Calu3 (cell line): Measurements from ENCODE around the gene VWC2. TPM values are rescaled to one million over a fixed set of nuclear protein-coding genes. Genes with fewer than 3 reads are reported as not detected.
A peak's percentile ranks its signal among the peaks of the same experiment; 100 is the strongest.
"Not testable (repeated sequence)": the region's sequence is repeated elsewhere in the genome, so short reads cannot be mapped to it uniquely, and the experiment has no call there.

Source experiments
- BruUV-seq: library from RNA; stranded (reverse); fragments of 400-500 nt; replicated peaks from 2 replicates; lab custom pipeline; 2021; lab: Mats Ljungman, UMichigan
- CTCF ChIA-PET: fragments of 300-600 bp; sonication (Branson Sonifier 250); formaldehyde crosslinking; loops from one replicate; lab custom pipeline; 2022; ENCODE audit warnings: antibody characterized with exemption; lab: Charles Lee
- DNase-seq: peaks from one replicate; pipeline ENCODE4 v3.0.0; 2022
- H3K27ac Mint-ChIP-seq: one replicate; pipeline ENCODE4 v1.8.0; 2022; ENCODE audit warnings: mixed read lengths; ENCODE audit not compliant: unreplicated experiment
- H3K27me3 Mint-ChIP-seq: one replicate; pipeline ENCODE4 v1.8.0; 2022; ENCODE audit warnings: mixed read lengths; ENCODE audit not compliant: unreplicated experiment
- H3K36me3 Mint-ChIP-seq: one replicate; pipeline ENCODE4 v1.8.0; 2022; ENCODE audit warnings: mild to moderate bottlenecking, moderate library complexity, mixed read lengths; ENCODE audit not compliant: insufficient read depth, unreplicated experiment
- H3K4me1 Mint-ChIP-seq: one replicate; pipeline ENCODE4 v1.8.0; 2022; ENCODE audit warnings: mild to moderate bottlenecking, low read depth, mixed read lengths; ENCODE audit not compliant: unreplicated experiment
- H3K4me3 Mint-ChIP-seq: one replicate; pipeline ENCODE4 v1.8.0; 2022; ENCODE audit warnings: mild to moderate bottlenecking, low read depth, moderate library complexity, mixed read lengths; ENCODE audit not compliant: unreplicated experiment
- H3K9me3 Mint-ChIP-seq: one replicate; pipeline ENCODE4 v1.8.0; 2022; ENCODE audit warnings: low read depth, mixed read lengths; ENCODE audit not compliant: unreplicated experiment
- intact Hi-C: fragments of 100-400 bp; cut with micrococcal nuclease; formaldehyde crosslinking; loops from one replicate; pipeline ENCODE4 v1.10.0; 2022; ENCODE audit not compliant: unreplicated experiment
- total RNA-seq: library from RNA; stranded (reverse); gene quantifications from 2 replicates; pipeline ENCODE4 v1.2.3, GENCODE V29; 2022
- TF ChIP-seq, protein P1 (sequence below): fragments of 200-600 bp; IDR thresholded peaks from one replicate; pipeline ENCODE4 v1.8.0; 2022; ENCODE audit warnings: antibody characterized with exemption; ENCODE audit not compliant: unreplicated experiment

Gene VWC2
- total RNA-seq, 1 experiment from 2014 or later: not detected

DNA sequence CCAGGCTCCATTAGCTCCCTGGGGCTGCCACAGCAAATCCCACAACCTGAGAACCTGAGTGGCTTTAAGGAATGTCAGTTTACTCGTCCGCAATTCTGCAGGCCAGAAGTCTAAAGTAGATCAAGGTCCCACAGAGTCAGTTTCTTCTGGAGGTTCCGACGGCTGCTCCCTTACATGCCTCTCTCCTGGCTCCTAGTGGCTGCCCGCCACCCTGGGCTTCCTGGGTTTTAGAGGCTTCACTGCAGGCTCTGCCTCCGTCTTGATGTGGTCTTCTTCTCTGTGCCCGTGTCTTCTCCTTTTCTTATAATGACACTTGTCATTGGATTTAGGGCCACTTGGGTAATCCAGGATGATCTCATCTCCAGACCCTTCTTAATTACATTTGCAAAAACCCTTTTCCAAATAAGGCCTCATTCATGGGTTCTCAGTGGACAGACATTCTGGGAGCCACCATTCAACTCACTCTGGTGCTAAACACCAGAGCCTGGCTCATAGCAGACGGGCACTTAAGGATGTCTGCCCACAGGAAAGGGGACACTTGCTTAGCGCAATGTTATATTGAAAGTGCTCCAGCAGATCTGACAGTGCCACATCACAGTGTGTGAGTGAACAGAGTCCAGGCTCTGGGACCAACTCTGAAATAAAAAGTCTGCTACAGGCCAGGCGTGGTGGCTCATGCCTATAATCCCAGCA, 77.6 kb downstream of the VWC2 start:
- H3K9me3 Mint-ChIP-seq: no peaks in the 10 kb centered on the region
- peaks cover 23% of the 10 kb centered on the region for H3K4me1 Mint-ChIP-seq
- H3K36me3 Mint-ChIP-seq: no peaks in the 10 kb centered on the region
- no peak for DNase-seq
- TF ChIP-seq, protein P1, sequence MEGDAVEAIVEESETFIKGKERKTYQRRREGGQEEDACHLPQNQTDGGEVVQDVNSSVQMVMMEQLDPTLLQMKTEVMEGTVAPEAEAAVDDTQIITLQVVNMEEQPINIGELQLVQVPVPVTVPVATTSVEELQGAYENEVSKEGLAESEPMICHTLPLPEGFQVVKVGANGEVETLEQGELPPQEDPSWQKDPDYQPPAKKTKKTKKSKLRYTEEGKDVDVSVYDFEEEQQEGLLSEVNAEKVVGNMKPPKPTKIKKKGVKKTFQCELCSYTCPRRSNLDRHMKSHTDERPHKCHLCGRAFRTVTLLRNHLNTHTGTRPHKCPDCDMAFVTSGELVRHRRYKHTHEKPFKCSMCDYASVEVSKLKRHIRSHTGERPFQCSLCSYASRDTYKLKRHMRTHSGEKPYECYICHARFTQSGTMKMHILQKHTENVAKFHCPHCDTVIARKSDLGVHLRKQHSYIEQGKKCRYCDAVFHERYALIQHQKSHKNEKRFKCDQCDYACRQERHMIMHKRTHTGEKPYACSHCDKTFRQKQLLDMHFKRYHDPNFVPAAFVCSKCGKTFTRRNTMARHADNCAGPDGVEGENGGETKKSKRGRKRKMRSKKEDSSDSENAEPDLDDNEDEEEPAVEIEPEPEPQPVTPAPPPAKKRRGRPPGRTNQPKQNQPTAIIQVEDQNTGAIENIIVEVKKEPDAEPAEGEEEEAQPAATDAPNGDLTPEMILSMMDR: no peak
- BruUV-seq: no TSS peak
- intact Hi-C loops: loop anchor here (5.0 to 10.0 kb wide), 3 partner anchors 849 to 1426 kb away; no protein-coding TSS in a partner anchor
- H3K27ac Mint-ChIP-seq: no peak overlapping the region
- CTCF ChIA-PET: no interaction called here
- no peak overlapping the region for H3K4me3 Mint-ChIP-seq
- H3K27me3 Mint-ChIP-seq: no peaks in the 10 kb centered on the region

DNA sequence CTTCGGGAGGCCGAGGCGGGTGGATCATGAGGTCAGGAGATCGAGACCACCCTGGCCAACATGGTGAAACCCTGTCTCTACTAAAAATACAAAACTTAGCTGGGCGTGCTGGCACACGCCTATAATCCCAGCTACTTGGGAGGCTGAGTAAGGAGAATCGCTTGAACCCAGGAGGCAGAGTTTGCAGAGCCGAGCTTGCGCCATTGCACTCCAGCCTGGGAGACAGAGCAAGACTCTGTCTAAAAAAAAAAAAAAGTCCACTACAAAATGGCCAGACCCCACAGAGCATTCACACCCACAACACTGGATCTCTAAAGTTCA, 78.1 kb downstream of the VWC2 start:
- CTCF ChIA-PET, BruUV-seq: not testable (repeated sequence)

DNA sequence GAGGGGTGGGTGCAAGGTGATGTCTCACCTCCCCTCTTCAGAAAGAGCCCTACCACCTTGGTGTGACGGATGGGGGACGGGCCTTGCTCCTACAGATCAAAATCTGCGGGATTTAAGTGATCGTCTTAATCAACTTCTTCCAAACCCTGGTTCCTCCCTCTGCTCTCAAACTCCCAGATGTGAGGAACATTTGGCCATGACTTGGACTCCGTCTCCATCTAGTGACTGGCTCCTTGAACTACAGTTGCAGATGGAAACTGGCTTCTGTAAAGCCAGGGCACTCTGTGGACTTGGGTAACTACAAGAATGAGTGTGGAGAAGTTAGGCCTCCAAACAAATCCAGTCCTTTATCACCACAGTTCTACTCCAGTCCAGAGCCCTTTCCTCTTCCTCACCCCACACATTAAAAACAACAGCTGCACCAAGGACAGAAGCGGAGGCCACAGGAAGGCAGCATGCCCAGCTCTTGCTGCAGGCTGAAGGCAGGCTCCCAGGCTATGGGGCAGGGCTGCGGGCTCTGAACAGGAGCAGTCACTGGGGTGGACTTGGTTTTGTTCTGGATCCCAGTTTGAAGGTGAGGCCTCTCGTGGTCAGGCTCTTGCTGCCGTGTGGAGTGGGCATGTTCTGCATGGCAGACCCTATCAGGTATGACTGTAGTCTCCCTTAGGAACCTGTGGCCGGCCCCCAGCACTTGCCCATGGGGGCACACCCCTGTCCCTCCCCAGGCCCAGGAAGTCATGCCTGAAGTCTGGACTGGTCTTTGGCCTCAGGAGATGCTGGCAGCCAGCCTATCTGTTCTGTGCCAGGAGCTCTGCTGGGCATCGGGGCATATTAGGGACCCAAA, 79.4 kb downstream of the VWC2 start:
- intact Hi-C loops: loop anchor here (2.0 to 10.0 kb wide), 4 partner anchors 851 to 1554 kb away; no protein-coding TSS in a partner anchor
- Mint-ChIP-seq H3K4me1 (peaks cover 19% of the 10 kb centered on the region), H3K4me3 (no peak overlapping the region), H3K27ac (no peak overlapping the region), H3K27me3 (no peaks in the 10 kb centered on the region), H3K36me3 (no peaks in the 10 kb centered on the region), H3K9me3 (no peaks in the 10 kb centered on the region)
- peak; percentile 68 for DNase-seq
- CTCF ChIA-PET: no interaction called here
- TF ChIP-seq, protein P1: peak; percentile 88
- BruUV-seq: no TSS peak

More for the DNA sequence above, 78.1 kb downstream of the VWC2 start:
- H3K27ac Mint-ChIP-seq, H3K9me3 Mint-ChIP-seq, DNase-seq, H3K4me3 Mint-ChIP-seq, H3K27me3 Mint-ChIP-seq, H3K36me3 Mint-ChIP-seq: not testable (repeated sequence)
- intact Hi-C loops: loop anchor here (5.0 to 10.0 kb wide), 3 partner anchors 849 to 1427 kb away; no protein-coding TSS in a partner anchor
- peaks cover 23% of the 10 kb centered on the region for H3K4me1 Mint-ChIP-seq

DNA sequence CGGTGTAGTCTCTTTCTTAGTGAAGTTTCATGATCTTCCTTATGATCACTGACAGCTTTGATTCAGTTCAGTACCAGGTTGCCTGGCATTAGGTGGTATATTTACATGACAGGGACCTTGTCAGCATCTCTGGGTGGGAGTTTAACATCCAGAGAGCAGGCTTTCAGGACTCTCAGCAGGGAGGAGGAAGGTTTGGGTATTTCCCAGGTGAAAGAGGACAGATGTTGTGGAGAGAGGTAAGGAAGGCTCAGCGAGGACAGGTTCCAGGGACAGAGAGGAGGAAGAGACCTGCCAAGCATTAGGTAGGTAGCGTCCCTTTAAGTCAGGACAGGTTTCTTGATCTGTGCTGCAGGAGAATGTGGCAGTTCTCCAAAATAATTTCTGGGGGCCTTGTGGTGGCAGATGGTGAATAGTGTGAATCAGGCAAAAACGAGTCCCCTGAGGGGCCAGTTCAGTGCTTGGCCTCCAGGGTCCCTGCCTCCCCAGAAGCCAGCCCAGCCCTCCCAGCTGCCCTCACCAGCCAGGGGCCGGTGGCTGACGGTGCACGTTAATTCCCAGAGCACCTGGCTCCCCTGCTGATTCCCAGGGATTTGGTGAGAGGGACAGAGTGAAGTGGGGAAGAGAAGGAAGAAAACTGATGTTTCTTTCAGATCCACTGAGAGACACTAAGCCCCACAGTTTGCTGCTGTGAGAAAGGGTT, 82.0 kb downstream of the VWC2 start:
- TF ChIP-seq, protein P1: no peak
- CTCF ChIA-PET: no interaction called here
- Mint-ChIP-seq H3K27me3 (no peaks in the 10 kb centered on the region), H3K27ac (no peak overlapping the region), H3K36me3 (no peaks in the 10 kb centered on the region), H3K4me1 (peaks cover 7% of the 10 kb centered on the region), H3K4me3 (no peak overlapping the region), H3K9me3 (no peaks in the 10 kb centered on the region)
- BruUV-seq: no TSS peak
- intact Hi-C loops: loop anchor here (10.0 kb wide), 2 partner anchors 981 to 1431 kb away; no protein-coding TSS in a partner anchor
- no peak for DNase-seq
